Breast epithelium (tissue), 4 donors: ENCODE results near the gene NOL9. TPM values are rescaled to one million over a fixed set of nuclear protein-coding genes. Genes with fewer than 3 reads are reported as not detected.

Source experiments
- DNase-seq, 2 donors: peaks; one replicate each; pipeline ENCODE4 v3.0.0-alpha.2; 2019; ENCODE audit warnings: low spot score in 2 of 2
- H3K27ac ChIP-seq, 2 donors: fragments of 200-600 bp; sonication (generic) in 1 of 2; one replicate each; pipeline ENCODE4 v1.5.1; 2016 to 2019; ENCODE audit warnings: mild to moderate bottlenecking in 1 of 2
- H3K27me3 ChIP-seq, 2 donors: fragments of 200-600 bp; sonication (generic) in 1 of 2; one replicate each; pipeline versions ENCODE4 v1.5.1 to v1.6.0; 2017 to 2019; ENCODE audit warnings: control low read depth in 1 of 2, mild to moderate bottlenecking in 1 of 2
- H3K36me3 ChIP-seq: fragments of 200-600 bp; one replicate; pipeline ENCODE4 v1.5.1; 2019
- H3K4me1 ChIP-seq, 2 donors: fragments of 200-600 bp; sonication (generic); one replicate each; pipeline ENCODE4 v1.5.1; 2016 to 2019; ENCODE audit warnings: control low read depth in 1 of 2
- H3K4me3 ChIP-seq, 3 donors: fragments of 200-600 bp; sonication (generic); 1 replicate in 2 of 3; 2 replicates in 1 of 3; pipeline ENCODE4 v1.5.1; 2016 to 2019; ENCODE audit warnings: mild to moderate bottlenecking in 3 of 3, moderate library complexity in 2 of 3
- H3K9me3 ChIP-seq, 2 donors: fragments of 200-600 bp; sonication (generic) in 1 of 2; one replicate each; pipeline ENCODE4 v1.5.1; 2016 to 2019; ENCODE audit warnings: control low read depth in 1 of 2
- CTCF ChIP-seq, 3 donors: fragments of 450-650 bp; IDR thresholded peaks; one replicate each; pipeline ENCODE4 v1.5.1; 2016 to 2017; ENCODE audit warnings: antibody characterized with exemption in 3 of 3, mild to moderate bottlenecking in 3 of 3, moderate library complexity in 3 of 3
- POLR2A ChIP-seq: fragments of 450-650 bp; IDR thresholded peaks from one replicate; pipeline ENCODE4 v1.6.1; 2016; ENCODE audit warnings: antibody characterized with exemption, mild to moderate bottlenecking, moderate library complexity
- POLR2AphosphoS5 ChIP-seq, 3 donors: sonication (generic); formaldehyde crosslinking; IDR thresholded peaks; one replicate each; pipeline ENCODE4 v1.6.1; 2017; ENCODE audit warnings: antibody characterized with exemption in 3 of 3
- intact Hi-C: fragments of 100-400 bp; cut with DNase I; formaldehyde crosslinking; loops from one replicate; pipeline ENCODE4 v1.15.1; 2023; ENCODE audit warnings: low total_unique reads
- total RNA-seq, 3 donors: library from RNA; depleted of rRNA; stranded (reverse); fragments of >200 nt; gene quantifications; one replicate each; pipeline ENCODE4 v1.1.0, GENCODE V29; 2016

Gene NOL9
- total RNA-seq, 3 donors from 2014 or later, result 14.7 to 29.6 (median 25.2) TPM

- H3K4me1 ChIP-seq, result peaks cover 7 to 16% of the 10 kb centered on the region in 2 donors
- H3K27me3 ChIP-seq, result no peaks in the 10 kb centered on the region
- no peak overlapping the region for H3K4me3 ChIP-seq
- H3K9me3 ChIP-seq, result no peaks in the 10 kb centered on the region
- no peaks in the 10 kb centered on the region for H3K36me3 ChIP-seq
- TF ChIP-seq CTCF (IDR thresholded peaks at IDR 0.05), result no peak
- no peak for TF ChIP-seq POLR2AphosphoS5 (IDR thresholded peaks at IDR 0.05)
- intact Hi-C loops, result no loop called here
- no peak for DNase-seq
- H3K27ac ChIP-seq, result no peak overlapping the region
Measured at GRCh38 chr1:6592865-6593593, 38.7 kb upstream of the NOL9 start.

- Histone ChIP-seq H3K36me3 (no peaks in the 10 kb centered on the region), H3K9me3 (no peaks in the 10 kb centered on the region), H3K4me3 (no peak overlapping the region), H3K27ac (no peak overlapping the region), H3K27me3 (no peaks in the 10 kb centered on the region), H3K4me1 (peaks cover 4 to 12% of the 10 kb centered on the region in 2 donors)
- no peak for TF ChIP-seq POLR2AphosphoS5 (IDR thresholded peaks at IDR 0.05)
- TF ChIP-seq POLR2A, result no peak
- no peak for TF ChIP-seq CTCF (IDR thresholded peaks at IDR 0.05)
- intact Hi-C loops, result no loop called here
- DNase-seq, result no peak
Measured at GRCh38 chr1:6592441-6592840, 38.1 kb upstream of the NOL9 start.

- no peaks in the 10 kb centered on the region for H3K36me3 ChIP-seq
- peaks cover 0 to 4% of the 10 kb centered on the region in 2 donors for H3K4me1 ChIP-seq
- H3K27ac ChIP-seq, result peak overlapping the region in 1 of 2 donors; percentile 32
- H3K4me3 ChIP-seq, result no peak overlapping the region
- TF ChIP-seq POLR2AphosphoS5 (IDR thresholded peaks at IDR 0.05) (no peak), CTCF (IDR thresholded peaks at IDR 0.05) (no peak), POLR2A (no peak)
- no peaks in the 10 kb centered on the region for H3K27me3 ChIP-seq
- intact Hi-C loops, result no loop called here
- DNase-seq, result no peak
- H3K9me3 ChIP-seq, result no peaks in the 10 kb centered on the region
Measured at GRCh38 chr1:6591644-6592043, 37.3 kb upstream of the NOL9 start.

GRCh38 chr1:6591222-6591621 is 36.9 kb upstream of the NOL9 start:
- no peaks in the 10 kb centered on the region for H3K36me3 ChIP-seq
- H3K4me3 ChIP-seq, result no peak overlapping the region
- H3K27me3 ChIP-seq, result no peaks in the 10 kb centered on the region
- H3K9me3 ChIP-seq, result no peaks in the 10 kb centered on the region
- TF ChIP-seq POLR2AphosphoS5 (IDR thresholded peaks at IDR 0.05) (no peak), POLR2A (no peak), CTCF (IDR thresholded peaks at IDR 0.05) (no peak)
- peak overlapping the region in 1 of 2 donors; percentile 12 for H3K27ac ChIP-seq
- H3K4me1 ChIP-seq, result peaks cover 0 to under 1% of the 10 kb centered on the region in 2 donors
- DNase-seq, result no peak
- intact Hi-C loops, result no loop called here

GRCh38 chr1:6590046-6590445 is 35.7 kb upstream of the NOL9 start:
- Histone ChIP-seq H3K27ac (no peak overlapping the region), H3K4me1 (no peaks in the 10 kb centered on the region), H3K9me3 (no peaks in the 10 kb centered on the region), H3K36me3 (no peaks in the 10 kb centered on the region), H3K27me3 (no peaks in the 10 kb centered on the region), H3K4me3 (no peak overlapping the region)
- no peak for DNase-seq
- intact Hi-C loops, result no loop called here
- TF ChIP-seq POLR2AphosphoS5 (IDR thresholded peaks at IDR 0.05) (no peak), CTCF (IDR thresholded peaks at IDR 0.05) (no peak), POLR2A (no peak)
